ENCODE results near the gene JUND. TPM values are rescaled to one million over a fixed set of nuclear protein-coding genes. Genes with fewer than 3 reads are reported as not detected.

Gene JUND
- total RNA-seq, 6 experiments from 2014 or later, result 70.3 to 99.9 (median 91.7) TPM

DNA sequence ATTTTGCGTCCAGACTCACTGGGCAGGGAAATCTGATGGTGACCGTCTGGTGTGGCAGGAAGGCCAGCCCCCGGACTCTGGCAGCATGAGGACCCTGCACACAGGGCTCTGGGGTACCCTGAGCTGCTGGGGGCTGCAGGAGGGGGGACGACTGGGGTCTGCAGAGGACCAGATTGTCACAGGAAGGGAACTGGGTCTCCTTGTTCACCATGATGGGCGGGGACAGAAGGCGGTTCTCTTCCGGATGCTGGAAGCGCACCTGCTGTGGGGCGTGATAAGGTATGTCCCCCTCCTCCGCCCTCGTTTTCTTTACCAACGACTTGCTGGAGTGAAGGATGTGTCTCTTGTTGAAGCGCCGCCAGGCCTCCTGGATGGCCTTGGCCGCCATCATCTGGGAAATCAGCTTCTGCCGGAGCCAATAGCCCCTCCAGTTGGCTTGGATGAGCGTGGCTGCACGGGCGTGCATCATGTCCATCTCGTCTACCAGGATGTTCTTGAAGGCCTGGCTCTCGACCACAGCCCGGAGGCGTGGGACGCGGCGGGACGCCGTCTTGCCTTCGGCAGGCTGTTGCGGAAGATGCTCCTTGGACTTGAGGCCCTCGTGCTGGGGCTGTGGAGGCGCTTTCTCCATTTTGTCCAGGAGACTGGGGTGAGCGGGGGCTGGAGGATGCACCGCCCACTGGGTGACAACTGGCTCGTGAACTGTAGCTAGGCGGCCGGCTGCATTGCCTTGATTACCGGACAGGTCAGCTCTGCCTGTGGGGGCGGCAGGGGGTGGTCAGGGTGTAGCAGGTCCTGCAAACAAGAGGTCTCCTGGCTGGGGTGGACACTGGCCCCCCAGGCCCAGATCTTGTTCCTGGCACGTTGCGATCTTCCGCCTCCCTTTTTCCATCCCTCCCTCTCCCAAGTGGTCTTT lies 14.4 kb downstream of the JUND start:
- Mint-ChIP-seq H3K27me3 (ENCODE audit: insufficient read depth) (peaks cover 12% of the 10 kb centered on the region), H3K36me3 (ENCODE audit: low read depth) (peaks cover 12% of the 10 kb centered on the region), H3K9me3 (no peaks in the 10 kb centered on the region), H3K4me3 (no peak overlapping the region), H3K27ac (no peak overlapping the region), H3K4me1 (ENCODE audit: low read depth) (no peaks in the 10 kb centered on the region)
- TF ChIP-seq CTCF (IDR thresholded peaks at IDR 0.05), result no peak
- no peak for DNase-seq

GRCh38 chr19:18265582-18265981 lies 15.8 kb downstream of the JUND start:
- Mint-ChIP-seq H3K36me3 (ENCODE audit: low read depth) (peaks cover 12% of the 10 kb centered on the region), H3K9me3 (no peaks in the 10 kb centered on the region), H3K27me3 (ENCODE audit: insufficient read depth) (peaks cover 13% of the 10 kb centered on the region), H3K27ac (no peak overlapping the region), H3K4me1 (ENCODE audit: low read depth) (no peaks in the 10 kb centered on the region), H3K4me3 (no peak overlapping the region)
- DNase-seq, result no peak
- TF ChIP-seq CTCF (IDR thresholded peaks at IDR 0.05), result no peak

- no peak for TF ChIP-seq CTCF (IDR thresholded peaks at IDR 0.05)
- H3K9me3 Mint-ChIP-seq, result no peaks in the 10 kb centered on the region
- no peak overlapping the region for H3K4me3 Mint-ChIP-seq
- H3K4me1 Mint-ChIP-seq (ENCODE audit: low read depth), result no peaks in the 10 kb centered on the region
- H3K27me3 Mint-ChIP-seq (ENCODE audit: insufficient read depth), result peaks cover 10% of the 10 kb centered on the region
- DNase-seq, result no peak
- no peak overlapping the region for H3K27ac Mint-ChIP-seq
- peaks cover 12% of the 10 kb centered on the region for H3K36me3 Mint-ChIP-seq (ENCODE audit: low read depth)
Observed at GRCh38 chr19:18264971-18265540, 16.4 kb downstream of the JUND start.

GRCh38 chr19:18264137-18264854 lies 17.1 kb downstream of the JUND start:
- Mint-ChIP-seq H3K27me3 (ENCODE audit: insufficient read depth) (peaks cover 9% of the 10 kb centered on the region), H3K4me1 (ENCODE audit: low read depth) (no peaks in the 10 kb centered on the region), H3K27ac (no peak overlapping the region), H3K36me3 (ENCODE audit: low read depth) (peaks cover 12% of the 10 kb centered on the region), H3K4me3 (no peak overlapping the region), H3K9me3 (no peaks in the 10 kb centered on the region)
- TF ChIP-seq CTCF (IDR thresholded peaks at IDR 0.05), result no peak
- DNase-seq, result no peak

DNA sequence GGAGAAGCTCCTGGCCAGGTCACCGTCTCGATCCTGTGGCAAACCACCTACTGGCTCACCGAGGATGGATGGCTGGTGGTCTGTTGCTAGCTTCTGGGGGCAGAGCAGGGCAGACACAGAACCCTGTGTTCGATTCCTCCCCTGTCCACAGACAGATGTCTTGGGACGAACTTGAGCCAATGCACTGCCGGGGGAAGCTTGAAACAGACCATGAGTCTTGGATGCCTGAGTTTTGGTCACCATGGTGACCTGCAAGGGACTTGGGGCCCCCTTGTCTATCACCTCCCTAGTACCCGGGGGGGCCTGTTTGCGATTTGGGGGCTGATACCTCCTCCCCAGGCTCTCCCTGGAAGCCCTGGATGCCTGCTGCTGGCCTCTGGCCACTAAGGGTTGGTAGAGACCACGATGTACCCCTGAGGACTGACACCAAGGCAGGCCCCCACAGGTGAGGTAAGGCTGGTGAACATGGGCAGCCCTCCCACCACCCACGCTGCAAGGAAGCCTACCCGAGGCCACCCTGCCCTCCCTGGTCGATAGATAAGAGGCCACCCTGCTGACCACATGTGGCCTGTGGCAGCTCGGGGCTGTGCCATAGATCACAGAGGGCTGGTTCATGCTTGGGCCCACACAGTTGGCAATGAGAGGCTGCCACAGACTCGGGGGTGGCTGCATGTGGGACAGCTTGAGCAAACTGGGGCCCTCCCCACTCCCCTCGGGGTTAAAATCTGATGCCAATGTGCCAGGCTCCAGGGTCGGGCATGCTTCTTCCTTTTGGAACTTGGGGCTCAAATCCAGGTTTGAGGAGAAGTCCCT lies 17.9 kb downstream of the JUND start:
- Mint-ChIP-seq H3K27me3 (ENCODE audit: insufficient read depth) (peaks cover 9% of the 10 kb centered on the region), H3K4me3 (no peak overlapping the region), H3K27ac (no peak overlapping the region; the same call in 1 of the 2 replicates), H3K36me3 (ENCODE audit: low read depth) (peaks cover 12% of the 10 kb centered on the region), H3K4me1 (ENCODE audit: low read depth) (no peaks in the 10 kb centered on the region), H3K9me3 (no peaks in the 10 kb centered on the region)
- DNase-seq, result no peak
- no peak for TF ChIP-seq CTCF (IDR thresholded peaks at IDR 0.05)
